Fibroblast of the conjunctiva (primary cell): ENCODE results near the gene PHC2.
A peak's percentile ranks its signal among the peaks of the same experiment; 100 is the strongest.
"Not testable (repeated sequence)": the region's sequence is repeated elsewhere in the genome, so short reads cannot be mapped to it uniquely, and the experiment has no call there.

Experiments
- DNase-seq: peaks from one replicate; pipeline ENCODE4 v3.0.0-alpha.2; 2010; ENCODE audit warnings: low read depth

The PHC2 gene

DNA sequence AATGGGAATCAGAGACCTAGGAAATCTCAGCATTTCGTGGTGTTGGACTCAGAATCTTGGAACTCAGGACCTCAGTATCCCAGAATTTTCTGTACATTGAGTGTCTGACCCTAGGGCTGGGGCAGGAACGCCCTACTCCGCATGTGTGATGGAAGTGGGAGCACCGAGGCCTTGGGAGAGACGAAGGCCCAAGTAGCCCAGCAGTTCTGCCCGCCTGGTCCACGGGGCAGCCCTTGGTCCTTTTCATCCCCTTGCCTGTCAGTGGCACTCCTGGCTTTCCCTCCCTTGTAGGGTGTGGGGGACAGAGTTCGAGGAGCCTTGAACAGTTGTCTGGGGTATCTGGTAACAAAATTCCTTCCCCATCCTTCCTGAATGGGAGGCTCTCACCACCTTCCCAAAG, 120.2 kb downstream of the PHC2 start:
- no peak for DNase-seq

GRCh38 chr1:33309351-33309750, 121.5 kb downstream of the PHC2 start:
- not testable (repeated sequence) for DNase-seq

- no peak for DNase-seq
These were observed 123.4 kb downstream of the PHC2 start for GRCh38 chr1:33307494-33307864.

GRCh38 chr1:33306653-33307493, 124.0 kb downstream of the PHC2 start:
- peak; percentile 17 for DNase-seq

- DNase-seq = no peak
These were observed 124.9 kb downstream of the PHC2 start for GRCh38 chr1:33305816-33306652.

DNA sequence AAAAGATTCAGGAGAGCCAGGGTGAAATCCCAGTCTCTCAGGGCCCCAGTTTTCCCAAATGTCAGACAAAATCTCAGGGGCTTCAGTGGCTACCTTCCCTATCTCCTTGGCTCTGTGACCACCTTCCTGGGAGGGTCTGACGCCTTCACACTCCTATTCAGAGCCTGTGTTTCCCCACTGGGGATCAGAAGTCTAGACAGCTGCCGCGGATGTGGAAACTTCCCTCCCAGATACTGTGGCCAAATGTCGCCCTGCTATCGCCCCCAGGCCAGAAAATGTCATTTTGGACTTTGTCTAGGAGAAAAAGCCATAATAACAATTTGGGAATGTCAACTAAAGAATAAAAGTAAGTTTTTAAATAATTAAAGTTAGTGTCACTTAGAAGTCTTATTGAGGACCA, 125.9 kb downstream of the PHC2 start:
- no peak for DNase-seq

DNA sequence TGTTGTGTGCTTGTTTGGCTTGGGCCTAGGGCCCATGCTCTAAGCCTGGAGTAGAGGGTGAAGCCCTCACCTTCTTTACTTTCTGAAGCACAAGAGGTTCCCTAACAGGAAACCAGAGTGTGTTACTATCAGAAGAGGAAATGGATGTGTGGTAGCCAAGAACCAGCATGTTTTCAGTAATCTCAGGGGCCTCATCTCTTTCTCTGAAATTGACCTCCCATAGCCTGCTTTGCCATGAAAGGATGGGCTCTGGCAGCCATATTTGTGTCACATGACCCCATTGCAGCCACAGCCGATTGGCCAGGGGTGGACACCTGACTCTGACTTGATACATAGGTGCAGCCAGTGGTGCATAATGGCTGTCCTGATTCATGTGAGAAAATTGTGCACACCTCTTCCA, 128.6 kb downstream of the PHC2 start:
- DNase-seq = no peak

- no peak for DNase-seq
These were observed 129.5 kb downstream of the PHC2 start for GRCh38 chr1:33301273-33301984.

DNA sequence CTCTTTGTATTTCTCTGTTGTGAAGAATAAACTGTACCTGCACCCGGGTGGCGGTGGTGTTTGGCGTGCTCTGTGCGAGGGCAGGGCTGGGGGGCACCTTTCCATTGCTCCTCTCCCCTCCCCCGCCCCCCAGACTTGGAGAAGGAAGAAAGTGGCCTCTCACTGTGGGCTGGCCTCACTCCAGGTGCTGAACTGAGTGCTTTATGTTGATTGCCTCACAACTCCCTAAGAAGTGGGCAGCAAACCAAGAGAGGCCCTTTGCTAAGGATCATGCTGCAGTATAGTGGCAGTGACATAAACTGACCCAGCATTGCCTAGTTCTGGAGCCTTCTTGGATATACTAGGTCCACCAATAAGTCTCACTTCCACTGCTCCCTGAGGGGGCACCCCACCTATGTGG, 130.2 kb downstream of the PHC2 start:
- peak; percentile 83 for DNase-seq

DNA sequence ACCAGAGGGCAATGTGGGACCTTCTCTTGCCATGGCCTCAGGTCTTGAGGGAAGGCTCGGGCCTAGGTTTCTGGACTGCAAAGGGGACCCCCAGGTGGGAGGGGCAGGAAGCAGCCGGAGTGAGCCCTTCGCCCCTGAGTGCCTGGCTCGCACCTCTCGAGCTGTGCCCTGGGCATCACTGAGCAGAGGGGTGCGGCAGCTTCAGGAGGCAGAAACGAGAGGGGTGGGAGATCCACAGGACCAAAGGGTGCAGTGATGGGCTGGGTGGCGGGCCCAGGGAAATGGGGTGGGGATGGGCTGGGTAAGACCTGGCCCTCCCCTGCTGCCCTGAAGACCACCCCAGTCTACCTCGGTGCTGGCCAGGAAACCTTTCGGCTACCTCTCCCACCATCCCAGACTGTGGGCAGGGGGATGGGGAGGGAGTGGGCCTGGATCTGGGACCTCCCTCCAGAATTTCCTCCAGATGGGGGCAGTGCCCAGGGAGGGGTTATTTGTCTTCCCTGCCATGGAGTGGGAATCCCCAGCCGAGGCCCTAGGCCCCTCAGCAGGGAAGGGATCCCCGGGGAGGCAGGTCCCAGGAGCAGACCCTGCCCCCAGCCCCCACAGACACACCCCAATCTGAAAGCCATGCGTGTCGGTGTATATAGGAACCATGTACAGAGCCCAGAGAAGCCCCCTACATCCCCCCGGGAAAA, 131.3 kb downstream of the PHC2 start:
- no peak for DNase-seq

- peak; percentile 47 for DNase-seq
These were observed 132.1 kb downstream of the PHC2 start for GRCh38 chr1:33298623-33299277.

GRCh38 chr1:33297911-33298622, 132.8 kb downstream of the PHC2 start:
- DNase-seq = no peak

DNA sequence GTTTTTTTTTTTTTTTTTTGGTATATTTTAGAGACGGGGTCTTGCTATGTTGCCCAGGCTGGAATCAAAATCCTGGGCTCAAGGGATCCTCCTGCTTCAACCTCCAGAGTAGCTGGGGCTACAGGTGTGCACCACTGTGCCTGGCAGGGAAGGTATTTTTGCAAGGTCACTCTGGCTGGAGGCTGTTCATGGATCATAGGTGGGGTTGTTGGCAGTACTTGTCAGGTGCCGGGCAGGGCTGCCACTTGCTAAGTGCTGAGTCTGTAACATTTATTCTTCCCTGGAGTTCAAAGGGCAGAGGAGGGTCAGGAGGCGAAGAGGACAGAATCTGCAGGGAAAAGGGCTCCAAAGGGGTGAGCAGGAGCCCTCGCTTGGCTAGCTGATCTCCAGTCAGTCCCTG, 134.1 kb downstream of the PHC2 start:
- no peak for DNase-seq

GRCh38 chr1:33296082-33296458, 134.8 kb downstream of the PHC2 start:
- no peak for DNase-seq

- peak; percentile 63 for DNase-seq
These were observed 135.3 kb downstream of the PHC2 start for GRCh38 chr1:33295450-33296081.

- no peak for DNase-seq
These were observed 135.9 kb downstream of the PHC2 start for GRCh38 chr1:33295023-33295422.

GRCh38 chr1:33294071-33295010, 136.6 kb downstream of the PHC2 start:
- no peak for DNase-seq

DNA sequence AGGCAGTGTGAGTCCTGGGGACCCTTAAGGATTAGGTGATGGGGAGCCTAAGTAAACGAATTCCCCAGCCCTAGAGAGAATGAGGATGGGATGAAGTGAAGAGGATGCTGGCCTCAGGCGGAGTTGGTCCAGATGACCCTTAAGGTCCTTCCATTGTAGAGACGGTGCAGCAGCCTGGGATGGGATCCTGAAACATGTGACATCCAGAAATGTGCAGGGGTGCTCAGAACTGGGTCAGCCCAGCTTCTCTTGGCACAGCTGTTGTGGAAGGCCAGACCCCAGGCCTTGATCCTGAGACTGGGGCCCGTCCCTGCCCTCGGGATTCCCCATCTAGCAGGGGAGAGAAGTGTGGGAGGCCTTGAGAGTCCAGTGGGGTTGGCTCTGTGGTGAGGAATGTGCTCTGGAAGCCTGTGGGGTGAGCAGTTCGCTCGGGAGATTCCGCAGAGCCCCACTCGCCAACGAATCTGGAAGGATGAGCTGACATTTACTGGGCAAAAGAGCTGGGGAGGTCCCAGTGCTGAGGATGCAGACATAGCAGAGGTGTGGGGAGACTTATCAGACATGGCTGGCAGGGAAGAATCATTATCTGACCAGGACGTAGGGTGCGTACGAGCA, 138.1 kb downstream of the PHC2 start:
- no peak for DNase-seq

DNA sequence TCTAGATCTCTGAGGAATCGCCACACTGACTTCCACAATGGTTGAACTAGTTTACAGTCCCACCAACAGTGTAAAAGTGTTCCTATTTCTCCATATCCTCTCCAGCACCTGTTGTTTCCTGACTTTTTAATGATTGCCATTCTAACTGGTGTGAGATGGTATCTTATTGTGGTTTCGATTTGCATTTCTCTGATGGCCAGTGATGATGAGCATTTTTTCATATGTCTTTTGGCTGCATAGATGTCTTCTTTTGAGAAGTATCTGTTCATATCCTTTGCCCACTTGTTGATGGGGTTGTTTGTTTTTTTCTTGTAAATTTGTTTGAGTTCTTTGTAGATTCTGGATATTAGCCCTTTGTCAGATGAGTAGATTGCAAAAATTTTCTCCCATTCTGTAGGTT, 140.3 kb downstream of the PHC2 start:
- DNase-seq = not testable (repeated sequence)
